MM.1S (cell line): ENCODE results near the gene TTC39C.

Experiments
- CTCF ChIP-seq: fragments of 300-600 bp; sonication (generic); IDR thresholded peaks from 2 replicates; pipeline ENCODE4 v1.5.1; 2016; ENCODE audit warnings: antibody characterized with exemption, low read length, mixed read lengths
- EZH2 ChIP-seq: fragments of 300-600 bp; sonication (generic); optimal IDR thresholded peaks from 2 replicates; pipeline ENCODE3; 2017; ENCODE audit warnings: low read depth, mild to moderate bottlenecking, antibody characterized with exemption, low read length, mixed read lengths
- EZH2phosphoT487 ChIP-seq: fragments of 300-600 bp; sonication (generic); IDR thresholded peaks from 2 replicates; pipeline ENCODE4 v1.6.1; 2018; ENCODE audit warnings: antibody characterized with exemption, low read length

DNA sequence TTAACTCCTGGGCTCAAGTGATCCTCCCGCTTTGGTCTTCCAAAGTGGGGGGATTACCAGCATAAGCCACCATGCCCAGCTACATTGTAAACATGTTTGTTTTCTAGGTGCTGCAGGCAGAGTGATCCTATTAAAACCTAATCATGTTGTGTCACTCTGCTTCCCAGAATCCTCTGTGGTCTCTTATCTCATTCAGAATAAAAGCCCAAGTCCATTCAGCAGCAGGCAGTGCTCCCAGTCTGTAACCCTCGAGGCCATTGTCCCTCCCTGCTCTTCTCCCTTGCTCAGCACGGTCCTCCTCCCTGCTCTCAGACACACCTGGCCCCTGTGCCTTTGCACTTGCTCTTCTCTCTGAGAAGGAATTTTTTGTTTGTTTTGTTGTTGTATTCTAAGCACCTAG, 113.2 kb downstream of the TTC39C start:
- TF ChIP-seq CTCF (no peak), EZH2phosphoT487 (no peak), EZH2 (no peak)
